Body of pancreas (tissue), 4 donors: ENCODE results near the gene HNRNPAB. TPM values are rescaled to one million over a fixed set of nuclear protein-coding genes. Genes with fewer than 3 reads are reported as not detected.

ENCODE experiments used
- ATAC-seq: fragments of 150-250 bp; one replicate; pipeline ENCODE4 v1.9.1; 2016
- DNase-seq, 4 donors: peaks; one replicate each; pipeline ENCODE4 v3.0.0-alpha.2; 2019
- H3K27ac ChIP-seq, 4 donors: fragments of 200-600 bp; sonication (generic); 1 replicate in 3 of 4; 2 replicates in 1 of 4; pipeline versions ENCODE4 v1.5.1 to v1.6.1; 2016 to 2019; ENCODE audit warnings: mild to moderate bottlenecking in 1 of 4, mixed read lengths in 1 of 4, moderate library complexity in 1 of 4
- H3K27me3 ChIP-seq, 2 donors: fragments of 200-600 bp; sonication (generic); one replicate each; pipeline ENCODE4 v1.6.0; 2016; ENCODE audit warnings: mild to moderate bottlenecking in 1 of 2
- H3K36me3 ChIP-seq, 2 donors: fragments of 200-600 bp; sonication (generic); replicated peaks in 1 of 2; 2 replicates each; pipeline ENCODE4 v1.5.1; 2016; ENCODE audit warnings: low read depth in 2 of 2; ENCODE audit not compliant: insufficient read depth in 1 of 2
- H3K4me1 ChIP-seq: fragments of 200-600 bp; sonication (generic); one replicate; pipeline ENCODE4 v1.6.0; 2016
- H3K4me3 ChIP-seq, 2 donors: fragments of 200-600 bp; sonication (generic); 1 replicate in 1 of 2; 2 replicates in 1 of 2; pipeline ENCODE4 v1.5.1; 2016 to 2019
- H3K9me3 ChIP-seq, 3 donors: fragments of 200-600 bp; sonication (generic); 1 replicate in 2 of 3; 2 replicates in 1 of 3; pipeline ENCODE4 v1.5.1; 2016
- CTCF ChIP-seq, 7 experiments: fragments of 450-650 bp in 4 of 7; fragments of 200-600 bp in 3 of 7; sonication (generic) in 3 of 7; IDR thresholded peaks; one replicate each; pipeline ENCODE4 v1.5.1; 2016 to 2019; ENCODE audit warnings: antibody characterized with exemption in 7 of 7
- POLR2A ChIP-seq, 3 donors: fragments of 450-650 bp; IDR thresholded peaks; one replicate each; pipeline ENCODE4 v1.6.1; 2016; ENCODE audit warnings: antibody characterized with exemption in 3 of 3, mild to moderate bottlenecking in 2 of 3
- WGBS, 2 donors: methylation state at CpG; one replicate each; pipeline ENCODE4 v1.1.5; 2017; 5-methylcytosine and 5-hydroxymethylcytosine counted together
- intact Hi-C: fragments of 100-400 bp; cut with DNase I; formaldehyde crosslinking; loops from one replicate; pipeline ENCODE4 v1.15.1; 2023
- total RNA-seq, 2 donors: library from RNA; depleted of rRNA; stranded (reverse); fragments of >200 nt; gene quantifications; one replicate each; pipeline ENCODE4 v1.1.0, GENCODE V29; 2016

The HNRNPAB gene
- total RNA-seq, 2 donors from 2014 or later, result 42.0 to 73.8 TPM

DNA sequence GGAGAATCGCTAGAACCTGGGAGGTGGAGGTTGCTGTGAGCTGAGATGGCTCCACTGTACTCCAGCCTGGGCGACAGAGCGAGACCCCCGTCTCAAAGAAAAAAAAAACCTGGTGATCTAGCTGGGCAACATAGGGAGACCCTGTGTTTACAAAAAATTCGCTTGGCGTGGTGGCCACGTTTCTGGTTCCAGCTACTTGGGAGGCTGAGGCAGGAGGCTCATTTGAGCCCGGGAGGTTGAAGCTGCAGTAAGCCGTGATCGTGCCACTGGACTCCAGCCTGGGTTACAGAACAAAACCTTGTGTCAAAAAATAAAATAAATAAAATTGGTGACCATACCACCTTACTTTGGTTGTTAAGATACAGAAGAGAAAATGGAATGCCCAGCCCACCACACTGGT is 1.8 kb upstream of the HNRNPAB start:
- 81 to 89% methylated on average over 10 of the region's 10 CpGs for WGBS, 2 donors
- H3K4me1 ChIP-seq, result peaks cover 21% of the 10 kb centered on the region
- no peak for ATAC-seq
- no peaks in the 10 kb centered on the region for H3K27me3 ChIP-seq
- TF ChIP-seq POLR2A (IDR thresholded peaks at IDR 0.05), result no peak
- TF ChIP-seq CTCF (IDR thresholded peaks at IDR 0.05), result no peak
- no peaks in the 10 kb centered on the region for H3K36me3 ChIP-seq
- no peak overlapping the region for H3K4me3 ChIP-seq
- intact Hi-C loops, result loop anchor here (10.0 kb wide), 1 partner anchor 78 kb away; no protein-coding TSS in a partner anchor
- H3K9me3 ChIP-seq, result no peaks in the 10 kb centered on the region
- no peak for DNase-seq
- H3K27ac ChIP-seq, result no peak overlapping the region

- TF ChIP-seq CTCF (IDR thresholded peaks at IDR 0.05) (no peak), POLR2A (IDR thresholded peaks at IDR 0.05) (no peak)
- ATAC-seq (no peak), DNase-seq (no peak)
- intact Hi-C loops, result loop anchor here (10.0 kb wide), 1 partner anchor 79 kb away; no protein-coding TSS in a partner anchor
- WGBS, 2 donors, result 19 to 40% methylated on average over 11 to 30 of the region's 30 CpGs
- no peaks in the 10 kb centered on the region for H3K27me3 ChIP-seq
- peak overlapping the region; percentile 81 to 95 (median 88) for H3K27ac ChIP-seq
- H3K4me1 ChIP-seq, result peaks cover 27% of the 10 kb centered on the region
- H3K36me3 ChIP-seq, result peaks cover 0 to 5% of the 10 kb centered on the region in 2 donors
- H3K4me3 ChIP-seq, result peak overlapping the region; percentile 26 to 76
- no peaks in the 10 kb centered on the region for H3K9me3 ChIP-seq
Measured at GRCh38 chr5:178203670-178204181, 607 bp upstream of the HNRNPAB start.

GRCh38 chr5:178204935-178205748 is 809 bp downstream of the HNRNPAB start:
- Histone ChIP-seq H3K4me3 (peak overlapping the region; percentile 26 to 76), H3K9me3 (no peaks in the 10 kb centered on the region), H3K27ac (peak overlapping the region; percentile 81 to 95 (median 88)), H3K36me3 (peaks cover 0 to 18% of the 10 kb centered on the region in 2 donors), H3K4me1 (peaks cover 27% of the 10 kb centered on the region), H3K27me3 (no peaks in the 10 kb centered on the region)
- WGBS, 2 donors, result 0% methylated on average over 1 to 89 of the region's 90 CpGs
- intact Hi-C loops, result loop anchor here (10.0 kb wide), 1 partner anchor 80 kb away; no protein-coding TSS in a partner anchor
- DNase-seq, result peak; percentile 77 to 85 (median 81)
- peak; percentile 63 for ATAC-seq
- no peak for TF ChIP-seq CTCF (IDR thresholded peaks at IDR 0.05)
- peak in 2 of 3 donors; percentile 23 to 28 for TF ChIP-seq POLR2A (IDR thresholded peaks at IDR 0.05)

DNA sequence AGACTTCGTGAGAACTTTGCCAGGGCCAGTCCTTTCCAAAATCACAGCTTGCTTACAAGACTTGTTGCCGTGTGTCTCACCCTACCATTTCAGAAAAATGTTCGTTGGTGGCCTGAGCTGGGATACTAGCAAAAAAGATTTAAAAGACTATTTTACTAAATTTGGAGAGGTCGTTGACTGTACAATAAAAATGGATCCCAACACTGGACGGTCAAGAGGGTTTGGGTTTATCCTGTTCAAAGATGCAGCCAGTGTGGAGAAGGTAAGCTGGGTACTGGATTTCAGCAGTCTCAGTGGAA is 1.4 kb downstream of the HNRNPAB start:
- 12% methylated on average over 5 of the region's 5 CpGs for WGBS, 2 donors
- H3K4me1 ChIP-seq, result peaks cover 27% of the 10 kb centered on the region
- intact Hi-C loops, result loop anchor here (10.0 kb wide), 1 partner anchor 81 kb away; no protein-coding TSS in a partner anchor

More for the DNA sequence above, 1.4 kb downstream of the HNRNPAB start:
- Histone ChIP-seq H3K9me3 (no peaks in the 10 kb centered on the region), H3K4me3 (peak overlapping the region; percentile 26 to 76), H3K27ac (peak overlapping the region in 3 of 4 donors; percentile 82 to 95 (median 95)), H3K27me3 (no peaks in the 10 kb centered on the region), H3K36me3 (peaks cover 0 to 22% of the 10 kb centered on the region in 2 donors)
- TF ChIP-seq POLR2A (IDR thresholded peaks at IDR 0.05), result no peak
- TF ChIP-seq CTCF (IDR thresholded peaks at IDR 0.05), result no peak
- no peak for DNase-seq
- no peak for ATAC-seq
